ENCODE results near the gene RFXANK.

GRCh38 chr19:19170873-19171672 lies 21.0 kb upstream of the RFXANK start:
- TF ChIP-seq CTCF (IDR thresholded peaks at IDR 0.05) = no peak
- TF ChIP-seq POLR2AphosphoS5 (IDR thresholded peaks at IDR 0.05) = no peak
- TF ChIP-seq POLR2A (IDR thresholded peaks at IDR 0.05) = no peak
- no peak for TF ChIP-seq EP300 (IDR thresholded peaks at IDR 0.05)

Data from sigmoid colon (tissue), 4 donors.